ENCODE measurements around the gene PTAFR.

Gene PTAFR
- long read RNA-seq, full-length matches to known transcripts = 27 of 27 reads
- long read RNA-seq, partial matches to known transcripts = 0 of 27 reads
- long read RNA-seq, other reads (novel, unspliced or antisense) = 0 of 27 reads

DNA sequence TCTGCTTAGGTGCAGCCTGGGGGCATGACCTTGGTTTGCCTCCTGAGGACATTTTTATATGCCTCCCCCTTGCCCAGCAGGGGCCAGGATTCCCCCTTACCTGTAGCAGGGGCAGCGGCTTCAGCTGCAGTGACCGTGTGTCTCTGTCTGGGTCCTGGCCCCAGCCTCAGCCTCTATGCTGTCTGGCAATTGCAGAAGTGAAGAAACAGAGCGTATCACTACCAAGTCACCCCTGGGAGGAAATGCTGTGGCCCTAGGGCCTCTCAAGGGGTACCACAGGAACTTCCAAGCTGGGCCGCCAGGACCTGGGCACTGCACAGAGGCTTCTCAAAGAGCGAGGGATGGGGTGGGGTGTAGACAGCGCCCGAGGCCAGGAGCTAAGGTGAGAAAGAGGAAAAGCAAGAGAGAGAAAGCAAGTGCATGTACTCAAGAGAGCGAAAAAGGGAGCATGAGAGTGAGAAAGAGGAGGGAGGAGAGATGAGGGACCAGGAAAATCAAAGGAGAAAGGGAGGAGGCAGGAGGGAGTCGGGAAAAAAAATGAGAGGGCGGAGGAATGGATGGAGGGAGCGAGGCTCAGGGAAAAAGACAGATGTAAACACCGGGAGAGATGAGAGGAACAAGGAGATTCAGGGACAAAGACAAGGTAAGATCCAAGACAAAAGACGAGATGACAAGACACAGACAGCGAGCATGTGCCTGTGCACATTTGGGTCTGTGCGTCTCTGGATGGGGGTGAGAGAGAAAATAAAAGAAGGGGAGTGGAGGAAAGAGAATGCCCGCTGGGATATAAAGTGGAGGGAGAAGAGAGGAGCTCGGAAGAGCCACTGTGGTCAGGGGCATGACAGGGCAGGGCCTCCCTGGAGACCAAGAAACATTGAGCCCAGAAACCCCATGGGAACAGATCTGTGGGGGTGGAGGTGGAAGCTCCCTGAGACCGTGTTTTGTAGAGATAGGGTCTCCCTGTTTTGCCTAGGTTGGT is at the start of gene PTAFR:
TSS of gene PTAFR (minus strand) at position 199 of the 979 bp plus-strand sequence. CDS start 25,669 bp downstream, outside the sequence.
- peak; percentile 94 for TF ChIP-seq SPI1 (IDR thresholded peaks at IDR 0.05; ENCODE audit: borderline replicate concordance, low read depth)
- peak; percentile 65; the same call in 1 of the 2 replicates for TF ChIP-seq POLR2AphosphoS5 (IDR thresholded peaks at IDR 0.05; ENCODE audit: low read depth)
- TF ChIP-seq, protein P1, sequence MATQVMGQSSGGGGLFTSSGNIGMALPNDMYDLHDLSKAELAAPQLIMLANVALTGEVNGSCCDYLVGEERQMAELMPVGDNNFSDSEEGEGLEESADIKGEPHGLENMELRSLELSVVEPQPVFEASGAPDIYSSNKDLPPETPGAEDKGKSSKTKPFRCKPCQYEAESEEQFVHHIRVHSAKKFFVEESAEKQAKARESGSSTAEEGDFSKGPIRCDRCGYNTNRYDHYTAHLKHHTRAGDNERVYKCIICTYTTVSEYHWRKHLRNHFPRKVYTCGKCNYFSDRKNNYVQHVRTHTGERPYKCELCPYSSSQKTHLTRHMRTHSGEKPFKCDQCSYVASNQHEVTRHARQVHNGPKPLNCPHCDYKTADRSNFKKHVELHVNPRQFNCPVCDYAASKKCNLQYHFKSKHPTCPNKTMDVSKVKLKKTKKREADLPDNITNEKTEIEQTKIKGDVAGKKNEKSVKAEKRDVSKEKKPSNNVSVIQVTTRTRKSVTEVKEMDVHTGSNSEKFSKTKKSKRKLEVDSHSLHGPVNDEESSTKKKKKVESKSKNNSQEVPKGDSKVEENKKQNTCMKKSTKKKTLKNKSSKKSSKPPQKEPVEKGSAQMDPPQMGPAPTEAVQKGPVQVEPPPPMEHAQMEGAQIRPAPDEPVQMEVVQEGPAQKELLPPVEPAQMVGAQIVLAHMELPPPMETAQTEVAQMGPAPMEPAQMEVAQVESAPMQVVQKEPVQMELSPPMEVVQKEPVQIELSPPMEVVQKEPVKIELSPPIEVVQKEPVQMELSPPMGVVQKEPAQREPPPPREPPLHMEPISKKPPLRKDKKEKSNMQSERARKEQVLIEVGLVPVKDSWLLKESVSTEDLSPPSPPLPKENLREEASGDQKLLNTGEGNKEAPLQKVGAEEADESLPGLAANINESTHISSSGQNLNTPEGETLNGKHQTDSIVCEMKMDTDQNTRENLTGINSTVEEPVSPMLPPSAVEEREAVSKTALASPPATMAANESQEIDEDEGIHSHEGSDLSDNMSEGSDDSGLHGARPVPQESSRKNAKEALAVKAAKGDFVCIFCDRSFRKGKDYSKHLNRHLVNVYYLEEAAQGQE (IDR thresholded peaks at IDR 0.05; ENCODE audit: insufficient replicate concordance, low read depth) = no peak
- Histone ChIP-seq H3K4me3 (replicated peaks; ENCODE audit: insufficient read depth, low read length) (peak within 1 kb of the TSS; percentile 67), H3K27ac (replicated peaks) (peak within 1 kb of the TSS; percentile 68), H3K27me3 (ENCODE audit: insufficient read depth, poor library complexity, severe bottlenecking) (no peaks in the 10 kb centered on the region)
- DNase-seq (ENCODE audit: low read depth in 1 of 2, low spot score in 1 of 2) = peak in 1 of 2 experiments; percentile 91

GRCh38 chr1:28213315-28213714 is 36.8 kb upstream of the PTAFR start:
- Histone ChIP-seq H3K27ac (replicated peaks) (no peak overlapping the region), H3K27me3 (ENCODE audit: insufficient read depth, poor library complexity, severe bottlenecking) (no peaks in the 10 kb centered on the region), H3K4me3 (replicated peaks; ENCODE audit: insufficient read depth, low read length) (no peak overlapping the region)
- no peak for DNase-seq (ENCODE audit: low read depth in 1 of 2, low spot score in 1 of 2)
- TF ChIP-seq GABPA (IDR thresholded peaks at IDR 0.05; ENCODE audit: low read depth) (no peak), POLR2AphosphoS5 (IDR thresholded peaks at IDR 0.05; ENCODE audit: low read depth) (no peak), SPI1 (IDR thresholded peaks at IDR 0.05; ENCODE audit: borderline replicate concordance, low read depth) (no peak)
- TF ChIP-seq, protein P2, sequence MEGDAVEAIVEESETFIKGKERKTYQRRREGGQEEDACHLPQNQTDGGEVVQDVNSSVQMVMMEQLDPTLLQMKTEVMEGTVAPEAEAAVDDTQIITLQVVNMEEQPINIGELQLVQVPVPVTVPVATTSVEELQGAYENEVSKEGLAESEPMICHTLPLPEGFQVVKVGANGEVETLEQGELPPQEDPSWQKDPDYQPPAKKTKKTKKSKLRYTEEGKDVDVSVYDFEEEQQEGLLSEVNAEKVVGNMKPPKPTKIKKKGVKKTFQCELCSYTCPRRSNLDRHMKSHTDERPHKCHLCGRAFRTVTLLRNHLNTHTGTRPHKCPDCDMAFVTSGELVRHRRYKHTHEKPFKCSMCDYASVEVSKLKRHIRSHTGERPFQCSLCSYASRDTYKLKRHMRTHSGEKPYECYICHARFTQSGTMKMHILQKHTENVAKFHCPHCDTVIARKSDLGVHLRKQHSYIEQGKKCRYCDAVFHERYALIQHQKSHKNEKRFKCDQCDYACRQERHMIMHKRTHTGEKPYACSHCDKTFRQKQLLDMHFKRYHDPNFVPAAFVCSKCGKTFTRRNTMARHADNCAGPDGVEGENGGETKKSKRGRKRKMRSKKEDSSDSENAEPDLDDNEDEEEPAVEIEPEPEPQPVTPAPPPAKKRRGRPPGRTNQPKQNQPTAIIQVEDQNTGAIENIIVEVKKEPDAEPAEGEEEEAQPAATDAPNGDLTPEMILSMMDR (IDR thresholded peaks at IDR 0.05; ENCODE audit: insufficient read depth, low read length) = no peak

GRCh38 chr1:28209700-28210099 is 33.2 kb upstream of the PTAFR start:
- TF ChIP-seq POLR2AphosphoS5 (IDR thresholded peaks at IDR 0.05; ENCODE audit: low read depth) (no peak), SPI1 (IDR thresholded peaks at IDR 0.05; ENCODE audit: borderline replicate concordance, low read depth) (no peak)
- TF ChIP-seq, protein P1 (IDR thresholded peaks at IDR 0.05; ENCODE audit: insufficient replicate concordance, low read depth) = no peak

DNA sequence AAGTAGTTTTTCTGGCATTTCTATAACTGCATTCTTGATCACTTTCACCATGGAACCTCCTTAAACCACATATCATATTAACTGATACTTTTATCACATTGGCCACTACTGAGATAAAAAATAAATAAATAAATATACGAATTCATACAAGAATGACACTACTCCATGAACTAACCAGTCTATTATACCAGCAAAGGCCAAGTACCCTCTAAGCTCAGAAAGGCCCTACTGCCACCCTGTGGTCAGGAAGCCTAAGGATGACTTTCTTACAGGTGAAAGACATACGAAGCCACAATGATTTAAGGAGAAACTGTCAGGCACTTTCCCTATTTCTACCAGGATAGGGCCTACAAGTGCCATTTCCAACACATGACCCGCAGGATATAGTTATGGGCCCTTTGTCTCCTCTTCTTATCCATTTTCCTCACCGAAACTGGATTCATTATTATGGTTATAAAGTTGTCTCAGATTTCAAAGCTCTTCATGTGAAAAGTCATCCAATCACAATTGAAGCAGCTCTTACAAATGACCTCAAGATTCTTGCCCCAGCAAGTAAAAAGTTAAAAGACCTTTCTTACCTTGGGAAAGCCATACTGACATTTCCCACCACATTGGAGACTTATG is 32.4 kb upstream of the PTAFR start:
- Histone ChIP-seq H3K27me3 (ENCODE audit: insufficient read depth, poor library complexity, severe bottlenecking) (no peaks in the 10 kb centered on the region), H3K27ac (replicated peaks) (no peak overlapping the region), H3K4me3 (replicated peaks; ENCODE audit: insufficient read depth, low read length) (no peak overlapping the region)
- peak in 1 of 2 experiments; percentile 72 for DNase-seq (ENCODE audit: low read depth in 1 of 2, low spot score in 1 of 2)
- TF ChIP-seq SPI1 (IDR thresholded peaks at IDR 0.05; ENCODE audit: borderline replicate concordance, low read depth) = no peak
- TF ChIP-seq, protein P2 (IDR thresholded peaks at IDR 0.05; ENCODE audit: insufficient read depth, low read length) = peak; percentile 52

More at GRCh38 chr1:28209700-28210099, 33.2 kb upstream of the PTAFR start:
- H3K27me3 ChIP-seq (ENCODE audit: insufficient read depth, poor library complexity, severe bottlenecking) = no peaks in the 10 kb centered on the region
- no peak overlapping the region for H3K27ac ChIP-seq (replicated peaks)
- no peak overlapping the region for H3K4me3 ChIP-seq (replicated peaks; ENCODE audit: insufficient read depth, low read length)
- DNase-seq (ENCODE audit: low read depth in 1 of 2, low spot score in 1 of 2) = no peak
